Measurements from ENCODE around the gene JAML.

JAML gene

GRCh38 chr11:118215262-118215661 is 9.5 kb downstream of the JAML start:
- no peaks in the 10 kb centered on the region for H3K9me3 ChIP-seq (ENCODE audit: insufficient read depth, low read depth, low read length)
- H3K9me2 ChIP-seq (replicated peaks; ENCODE audit: low read depth, low read length): no peaks in the 10 kb centered on the region
- H3K36me3 ChIP-seq (ENCODE audit: insufficient read depth, low read length): no peaks in the 10 kb centered on the region
- H3K4me2 ChIP-seq (ENCODE audit: low read depth, low read length, poor library complexity, severe bottlenecking): no peak overlapping the region
- H3K9ac ChIP-seq (ENCODE audit: low read depth, low read length, poor library complexity, severe bottlenecking): no peak overlapping the region
- H3K4me1 ChIP-seq (ENCODE audit: insufficient read depth, low read length, poor library complexity, severe bottlenecking): no peaks in the 10 kb centered on the region
- no peaks in the 10 kb centered on the region for H3F3A ChIP-seq (ENCODE audit: low read depth)
- H2AFZ ChIP-seq (ENCODE audit: low read length): no peak overlapping the region
- TF ChIP-seq CTCF (conservative IDR thresholded peaks at IDR 0.05; ENCODE audit: low read length) (no peak), EZH2phosphoT487 (IDR thresholded peaks at IDR 0.05; ENCODE audit: borderline replicate concordance) (no peak)
- peaks cover 19% of the 10 kb centered on the region for H3K27me3 ChIP-seq (ENCODE audit: insufficient read depth, low read length, poor library complexity, severe bottlenecking)
- no peak overlapping the region for H3K4me3 ChIP-seq (ENCODE audit: low read length, poor library complexity, severe bottlenecking)
- H4K20me1 ChIP-seq (ENCODE audit: insufficient read depth, low read length, poor library complexity, severe bottlenecking): no peaks in the 10 kb centered on the region
- no peaks in the 10 kb centered on the region for H3K79me2 ChIP-seq (ENCODE audit: insufficient read depth, low read length)

GRCh38 chr11:118214210-118214914 is 10.4 kb downstream of the JAML start:
- Histone ChIP-seq H3K9me2 (replicated peaks; ENCODE audit: low read depth, low read length) (no peaks in the 10 kb centered on the region), H3F3A (ENCODE audit: low read depth) (no peaks in the 10 kb centered on the region), H3K9me3 (ENCODE audit: insufficient read depth, low read depth, low read length) (no peaks in the 10 kb centered on the region), H3K27me3 (ENCODE audit: insufficient read depth, low read length, poor library complexity, severe bottlenecking) (peaks cover 11% of the 10 kb centered on the region), H2AFZ (ENCODE audit: low read length) (no peak overlapping the region), H3K4me1 (ENCODE audit: insufficient read depth, low read length, poor library complexity, severe bottlenecking) (no peaks in the 10 kb centered on the region), H4K20me1 (ENCODE audit: insufficient read depth, low read length, poor library complexity, severe bottlenecking) (no peaks in the 10 kb centered on the region), H3K79me2 (ENCODE audit: insufficient read depth, low read length) (no peaks in the 10 kb centered on the region), H3K4me2 (ENCODE audit: low read depth, low read length, poor library complexity, severe bottlenecking) (no peak overlapping the region), H3K36me3 (ENCODE audit: insufficient read depth, low read length) (no peaks in the 10 kb centered on the region), H3K4me3 (ENCODE audit: low read length, poor library complexity, severe bottlenecking) (no peak overlapping the region), H3K9ac (ENCODE audit: low read depth, low read length, poor library complexity, severe bottlenecking) (no peak overlapping the region)
- TF ChIP-seq CTCF (conservative IDR thresholded peaks at IDR 0.05; ENCODE audit: low read length): no peak
- TF ChIP-seq EZH2phosphoT487 (IDR thresholded peaks at IDR 0.05; ENCODE audit: borderline replicate concordance): no peak

- no peaks in the 10 kb centered on the region for H3K36me3 ChIP-seq (ENCODE audit: insufficient read depth, low read length)
- no peak overlapping the region for H3K9ac ChIP-seq (ENCODE audit: low read depth, low read length, poor library complexity, severe bottlenecking)
- no peaks in the 10 kb centered on the region for H4K20me1 ChIP-seq (ENCODE audit: insufficient read depth, low read length, poor library complexity, severe bottlenecking)
- no peaks in the 10 kb centered on the region for H3K9me2 ChIP-seq (replicated peaks; ENCODE audit: low read depth, low read length)
- no peak overlapping the region for H2AFZ ChIP-seq (ENCODE audit: low read length)
- TF ChIP-seq EZH2phosphoT487 (IDR thresholded peaks at IDR 0.05; ENCODE audit: borderline replicate concordance) (no peak), CTCF (conservative IDR thresholded peaks at IDR 0.05; ENCODE audit: low read length) (no peak)
- H3F3A ChIP-seq (ENCODE audit: low read depth): no peaks in the 10 kb centered on the region
- no peaks in the 10 kb centered on the region for H3K4me1 ChIP-seq (ENCODE audit: insufficient read depth, low read length, poor library complexity, severe bottlenecking)
- no peaks in the 10 kb centered on the region for H3K9me3 ChIP-seq (ENCODE audit: insufficient read depth, low read depth, low read length)
- H3K4me2 ChIP-seq (ENCODE audit: low read depth, low read length, poor library complexity, severe bottlenecking): no peak overlapping the region
- H3K27me3 ChIP-seq (ENCODE audit: insufficient read depth, low read length, poor library complexity, severe bottlenecking): peaks cover 8% of the 10 kb centered on the region
- no peak overlapping the region for H3K4me3 ChIP-seq (ENCODE audit: low read length, poor library complexity, severe bottlenecking)
- H3K79me2 ChIP-seq (ENCODE audit: insufficient read depth, low read length): no peaks in the 10 kb centered on the region
Observed at GRCh38 chr11:118213781-118214180, 11.0 kb downstream of the JAML start.
